ENCODE measurements around the gene ZNF438.
"Not testable (repeated sequence)": the region's sequence is repeated elsewhere in the genome, so short reads cannot be mapped to it uniquely, and the experiment has no call there.

ZNF438 gene

DNA sequence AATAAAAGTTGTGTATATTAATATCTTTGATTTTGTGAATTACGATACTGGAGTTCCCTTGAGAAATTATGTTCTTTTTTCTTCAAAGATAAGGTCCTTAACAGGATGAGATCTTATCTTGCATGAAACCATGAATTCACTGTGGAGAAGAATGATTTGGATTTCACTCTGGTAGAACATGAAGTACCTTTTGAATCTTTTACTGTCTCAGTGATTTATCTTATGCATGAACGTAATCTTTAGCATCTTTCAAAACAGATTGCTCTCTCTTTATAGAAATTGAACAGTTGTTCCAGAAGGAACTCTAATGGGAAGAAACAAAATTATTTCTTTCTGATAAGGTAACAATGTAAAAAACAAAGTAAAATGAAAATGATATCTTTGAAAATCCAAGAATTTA, 11.0 kb upstream of the ZNF438 start:
- Histone ChIP-seq H3K36me3 (ENCODE audit: control insufficient read depth in 1 of 2, insufficient read depth in 2 of 2, low read depth in 1 of 2, low read length in 2 of 2) (no peaks in the 10 kb centered on the region), H3K27me3 (ENCODE audit: control insufficient read depth in 1 of 2, insufficient read depth in 1 of 2, low read length in 2 of 2) (no peaks in the 10 kb centered on the region), H2BK5ac (ENCODE audit: low read depth, low read length, poor library complexity, severe bottlenecking) (no peak overlapping the region), H2AK5ac (ENCODE audit: low read length, severe bottlenecking) (no peak overlapping the region), H2AFZ (ENCODE audit: low read depth, low read length) (no peak overlapping the region), H3K14ac (ENCODE audit: low read length in 2 of 2) (no peak overlapping the region), H4K91ac (ENCODE audit: low read length) (no peak overlapping the region), H3K4me1 (ENCODE audit: control insufficient read depth, insufficient read depth, low read depth, low read length) (no peaks in the 10 kb centered on the region), H3K18ac (ENCODE audit: low read depth in 1 of 2, low read length in 2 of 2) (no peak overlapping the region), H3K79me1 (replicated peaks; ENCODE audit: low read length, poor library complexity, severe bottlenecking) (no peaks in the 10 kb centered on the region), H3K9ac (ENCODE audit: low read length) (no peak overlapping the region), H3K4me3 (ENCODE audit: insufficient read depth in 1 of 2, low read depth in 1 of 2, low read length in 2 of 2) (no peak overlapping the region), H3K9me3 (ENCODE audit: control insufficient read depth, low read length) (no peaks in the 10 kb centered on the region), H3K27ac (ENCODE audit: low read length, poor library complexity, severe bottlenecking) (no peak overlapping the region), H3K4ac (ENCODE audit: low read depth in 1 of 2, low read length in 2 of 2) (no peak overlapping the region), H2BK12ac (ENCODE audit: low read length in 2 of 2) (no peak overlapping the region), H2BK120ac (ENCODE audit: low read depth, low read length) (no peak overlapping the region), H2BK15ac (ENCODE audit: low read depth, poor library complexity, severe bottlenecking) (no peak overlapping the region), H3K4me2 (ENCODE audit: low read length, poor library complexity, severe bottlenecking) (no peak overlapping the region), H4K8ac (ENCODE audit: low read length) (no peak overlapping the region), H3K23ac (ENCODE audit: low read length in 2 of 2) (no peak overlapping the region)
- no CpG with 5 or more reads among the region's 2 CpGs for WGBS
- no peak for DNase-seq

DNA sequence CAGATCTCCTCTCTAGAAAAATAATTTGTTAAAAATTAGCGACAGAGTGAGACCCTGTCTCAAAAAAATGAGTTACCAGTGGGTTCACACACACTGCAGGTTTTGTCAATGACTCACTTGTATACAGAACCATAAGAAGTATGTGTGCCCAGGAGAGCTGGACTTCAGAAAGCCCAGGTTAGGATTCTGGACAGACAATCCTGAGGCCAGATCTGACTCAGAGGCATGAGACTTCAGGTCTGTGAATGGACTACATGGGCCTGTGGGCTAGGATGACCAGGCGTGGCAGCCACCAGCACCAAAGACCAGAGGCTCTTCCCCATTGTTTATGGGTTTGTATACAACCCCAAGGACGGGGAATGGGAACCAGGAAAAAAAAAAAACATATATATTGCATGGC, 9.3 kb upstream of the ZNF438 start:
- H2BK5ac ChIP-seq (ENCODE audit: low read depth, low read length, poor library complexity, severe bottlenecking): no peak overlapping the region
- no peak overlapping the region for H3K18ac ChIP-seq (ENCODE audit: low read depth in 1 of 2, low read length in 2 of 2)
- H2BK12ac ChIP-seq (ENCODE audit: low read length in 2 of 2): peak overlapping the region; percentile 47 to 56
- H3K23ac ChIP-seq (ENCODE audit: low read length in 2 of 2): no peak overlapping the region
- H3K4me2 ChIP-seq (ENCODE audit: low read length, poor library complexity, severe bottlenecking): no peak overlapping the region
- peak; percentile 49 for DNase-seq
- no peak overlapping the region for H3K4me3 ChIP-seq (ENCODE audit: insufficient read depth in 1 of 2, low read depth in 1 of 2, low read length in 2 of 2)
- H2AFZ ChIP-seq (ENCODE audit: low read depth, low read length): no peak overlapping the region
- no peak overlapping the region for H2BK120ac ChIP-seq (ENCODE audit: low read depth, low read length)
- no peak overlapping the region for H3K4ac ChIP-seq (ENCODE audit: low read depth in 1 of 2, low read length in 2 of 2)
- no peaks in the 10 kb centered on the region for H3K9me3 ChIP-seq (ENCODE audit: control insufficient read depth, low read length)
- H3K27me3 ChIP-seq (ENCODE audit: control insufficient read depth in 1 of 2, insufficient read depth in 1 of 2, low read length in 2 of 2): no peaks in the 10 kb centered on the region
- no peaks in the 10 kb centered on the region for H3K36me3 ChIP-seq (ENCODE audit: control insufficient read depth in 1 of 2, insufficient read depth in 2 of 2, low read depth in 1 of 2, low read length in 2 of 2)
- H2BK15ac ChIP-seq (ENCODE audit: low read depth, poor library complexity, severe bottlenecking): no peak overlapping the region
- H4K91ac ChIP-seq (ENCODE audit: low read length): no peak overlapping the region
- H3K14ac ChIP-seq (ENCODE audit: low read length in 2 of 2): no peak overlapping the region
- no peak overlapping the region for H3K27ac ChIP-seq (ENCODE audit: low read length, poor library complexity, severe bottlenecking)
- 73% methylated on average over 3 of the region's 3 CpGs for WGBS
- no peaks in the 10 kb centered on the region for H3K4me1 ChIP-seq (ENCODE audit: control insufficient read depth, insufficient read depth, low read depth, low read length)
- H4K8ac ChIP-seq (ENCODE audit: low read length): peak overlapping the region; percentile 42
- H3K9ac ChIP-seq (ENCODE audit: low read length): no peak overlapping the region
- H3K79me1 ChIP-seq (replicated peaks; ENCODE audit: low read length, poor library complexity, severe bottlenecking): no peaks in the 10 kb centered on the region
- no peak overlapping the region for H2AK5ac ChIP-seq (ENCODE audit: low read length, severe bottlenecking)

- H2BK5ac ChIP-seq (ENCODE audit: low read depth, low read length, poor library complexity, severe bottlenecking); H2BK12ac ChIP-seq (ENCODE audit: low read length in 2 of 2); H2AFZ ChIP-seq (ENCODE audit: low read depth, low read length); H3K27me3 ChIP-seq (ENCODE audit: control insufficient read depth in 1 of 2, insufficient read depth in 1 of 2, low read length in 2 of 2); H3K9ac ChIP-seq (ENCODE audit: low read length); H3K79me1 ChIP-seq (replicated peaks; ENCODE audit: low read length, poor library complexity, severe bottlenecking); H3K9me3 ChIP-seq (ENCODE audit: control insufficient read depth, low read length); H3K4ac ChIP-seq (ENCODE audit: low read depth in 1 of 2, low read length in 2 of 2); H3K36me3 ChIP-seq (ENCODE audit: control insufficient read depth in 1 of 2, insufficient read depth in 2 of 2, low read depth in 1 of 2, low read length in 2 of 2); H2BK15ac ChIP-seq (ENCODE audit: low read depth, poor library complexity, severe bottlenecking); DNase-seq; H3K4me2 ChIP-seq (ENCODE audit: low read length, poor library complexity, severe bottlenecking); H2BK120ac ChIP-seq (ENCODE audit: low read depth, low read length); H3K4me1 ChIP-seq (ENCODE audit: control insufficient read depth, insufficient read depth, low read depth, low read length); H4K91ac ChIP-seq (ENCODE audit: low read length); H3K18ac ChIP-seq (ENCODE audit: low read depth in 1 of 2, low read length in 2 of 2); H3K27ac ChIP-seq (ENCODE audit: low read length, poor library complexity, severe bottlenecking); H3K4me3 ChIP-seq (ENCODE audit: insufficient read depth in 1 of 2, low read depth in 1 of 2, low read length in 2 of 2); H2AK5ac ChIP-seq (ENCODE audit: low read length, severe bottlenecking); H3K23ac ChIP-seq (ENCODE audit: low read length in 2 of 2); H3K14ac ChIP-seq (ENCODE audit: low read length in 2 of 2); H4K8ac ChIP-seq (ENCODE audit: low read length): not testable (repeated sequence)
- no CpG with 5 or more reads among the region's 2 CpGs for WGBS
These were observed 7.3 kb upstream of the ZNF438 start for GRCh38 chr10:31039006-31039405.

DNA sequence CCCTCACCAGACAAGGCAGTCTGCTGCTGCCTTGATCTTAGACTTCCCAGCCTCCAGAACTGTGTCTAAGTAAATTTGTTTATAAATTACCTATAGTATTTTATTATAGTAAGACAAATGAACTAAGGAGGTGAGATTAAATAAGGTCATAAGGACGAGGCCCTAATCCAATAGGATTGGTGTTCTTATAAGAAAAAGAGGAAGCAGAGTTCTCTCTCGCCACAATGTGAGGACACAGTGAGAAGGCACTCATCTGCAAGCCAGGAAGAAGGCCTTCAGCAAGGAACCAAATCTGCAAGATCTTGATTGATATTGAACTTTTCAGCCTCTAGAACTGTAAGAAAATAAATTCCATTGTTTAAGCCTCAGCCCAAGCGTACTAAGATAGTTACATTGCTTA, 6.1 kb upstream of the ZNF438 start:
- H3K4me1 ChIP-seq (ENCODE audit: control insufficient read depth, insufficient read depth, low read depth, low read length): no peaks in the 10 kb centered on the region
- WGBS: 95% methylated on average over 3 of the region's 3 CpGs
- no peak overlapping the region for H4K91ac ChIP-seq (ENCODE audit: low read length)
- no peak overlapping the region for H2BK5ac ChIP-seq (ENCODE audit: low read depth, low read length, poor library complexity, severe bottlenecking)
- H4K8ac ChIP-seq (ENCODE audit: low read length): no peak overlapping the region
- H3K14ac ChIP-seq (ENCODE audit: low read length in 2 of 2): no peak overlapping the region
- H3K79me1 ChIP-seq (replicated peaks; ENCODE audit: low read length, poor library complexity, severe bottlenecking): no peaks in the 10 kb centered on the region
- no peak overlapping the region for H3K9ac ChIP-seq (ENCODE audit: low read length)
- no peak overlapping the region for H2AFZ ChIP-seq (ENCODE audit: low read depth, low read length)
- no peak overlapping the region for H3K23ac ChIP-seq (ENCODE audit: low read length in 2 of 2)
- H2AK5ac ChIP-seq (ENCODE audit: low read length, severe bottlenecking): no peak overlapping the region
- H3K4ac ChIP-seq (ENCODE audit: low read depth in 1 of 2, low read length in 2 of 2): no peak overlapping the region
- H3K4me2 ChIP-seq (ENCODE audit: low read length, poor library complexity, severe bottlenecking): no peak overlapping the region
- H2BK120ac ChIP-seq (ENCODE audit: low read depth, low read length): no peak overlapping the region
- H3K4me3 ChIP-seq (ENCODE audit: insufficient read depth in 1 of 2, low read depth in 1 of 2, low read length in 2 of 2): no peak overlapping the region
- H3K36me3 ChIP-seq (ENCODE audit: control insufficient read depth in 1 of 2, insufficient read depth in 2 of 2, low read depth in 1 of 2, low read length in 2 of 2): no peaks in the 10 kb centered on the region
- no peak overlapping the region for H3K18ac ChIP-seq (ENCODE audit: low read depth in 1 of 2, low read length in 2 of 2)
- H3K27me3 ChIP-seq (ENCODE audit: control insufficient read depth in 1 of 2, insufficient read depth in 1 of 2, low read length in 2 of 2): no peaks in the 10 kb centered on the region
- H3K9me3 ChIP-seq (ENCODE audit: control insufficient read depth, low read length): no peaks in the 10 kb centered on the region
- no peak overlapping the region for H2BK12ac ChIP-seq (ENCODE audit: low read length in 2 of 2)
- DNase-seq: no peak
- no peak overlapping the region for H3K27ac ChIP-seq (ENCODE audit: low read length, poor library complexity, severe bottlenecking)
- no peak overlapping the region for H2BK15ac ChIP-seq (ENCODE audit: low read depth, poor library complexity, severe bottlenecking)

Data from mesenchymal stem cell (in vitro differentiated cells and primary cell).